ENCODE results near the gene EIF5. TPM values are rescaled to one million over a fixed set of nuclear protein-coding genes. Genes with fewer than 3 reads are reported as not detected.

Gene EIF5
- total RNA-seq (100 to 1,000 TPM; 173 to 261 (median 228) TPM), polyA plus RNA-seq (10 to 100 TPM; 31.9 to 60.0 (median 46.8) TPM)
- long read RNA-seq, donor 1, full-length matches to known transcripts: 26 of 64 reads
- long read RNA-seq, donor 1, partial matches to known transcripts: 38 of 64 reads
- long read RNA-seq, donor 1, other reads (novel, unspliced or antisense): 0 of 64 reads
- long read RNA-seq, donor 2, full-length matches to known transcripts: 22 of 56 reads
- long read RNA-seq, donor 2, partial matches to known transcripts: 34 of 56 reads
- long read RNA-seq, donor 2, other reads (novel, unspliced or antisense): 0 of 56 reads

- WGBS, 5 donors: 0 to 1% (median 0%) methylated on average over 29 to 103 of the region's 103 CpGs
- peak within 1 kb of the TSS; percentile 75 to 96 (median 92) for H3K4me3 ChIP-seq
- H3K27ac ChIP-seq: peak within 1 kb of the TSS; percentile 98 to 100 (median 100)
- peak; percentile 99 for DNase-seq
- H3K9me3 ChIP-seq: no peaks in the 10 kb centered on the region
- intact Hi-C loops (cut with DNase I; ENCODE audit: low total_unique reads): no loop called here
- peaks cover 19 to 75% (median 50%) of the 10 kb centered on the region in 6 donors for H3K4me1 ChIP-seq
- peaks cover 12 to 38% (median 36%) of the 10 kb centered on the region in 6 donors for H3K36me3 ChIP-seq
- TF ChIP-seq POLR2A (IDR thresholded peaks at IDR 0.05) (peak; percentile 95 to 99 (median 96)), CTCF (IDR thresholded peaks at IDR 0.05 in 8 of 11, conservative IDR thresholded peaks at IDR 0.05 in 3 of 11) (peak; percentile 41 to 90 (median 75)), POLR2AphosphoS5 (IDR thresholded peaks at IDR 0.05) (peak; percentile 100)
- H3K27me3 ChIP-seq (replicated peaks in 1 of 7): no peaks in the 10 kb centered on the region
Measured at GRCh38 chr14:103333754-103334643, at the start of gene EIF5. Gene EIF5, plus strand, starts transcription at chr14:103334237. Its CDS starts 1,624 bp downstream, at chr14:103335861.

GRCh38 chr14:103284574-103285467 lies 49.2 kb upstream of the EIF5 start:
- 63 to 83% (median 76%) methylated on average over 9 of the region's 9 CpGs for WGBS, 5 donors
- no peaks in the 10 kb centered on the region for H3K9me3 ChIP-seq
- no peak for TF ChIP-seq POLR2AphosphoS5 (IDR thresholded peaks at IDR 0.05)
- no peak for TF ChIP-seq CTCF (IDR thresholded peaks at IDR 0.05 in 8 of 11, conservative IDR thresholded peaks at IDR 0.05 in 3 of 11)
- no peak for TF ChIP-seq POLR2A (IDR thresholded peaks at IDR 0.05)
- peaks cover 0 to 19% (median 4%) of the 10 kb centered on the region in 6 donors for H3K4me1 ChIP-seq
- no peak overlapping the region for H3K4me3 ChIP-seq
- H3K36me3 ChIP-seq: no peaks in the 10 kb centered on the region
- no peak overlapping the region for H3K27ac ChIP-seq
- intact Hi-C loops (cut with DNase I; ENCODE audit: low total_unique reads): no loop called here
- H3K27me3 ChIP-seq (replicated peaks in 1 of 7): peaks cover 0 to 86% (median 11%) of the 10 kb centered on the region in 7 donors
- DNase-seq: no peak

GRCh38 chr14:103286460-103286859 lies 47.6 kb upstream of the EIF5 start:
- H3K9me3 ChIP-seq: no peaks in the 10 kb centered on the region
- H3K27ac ChIP-seq: no peak overlapping the region
- no peak for DNase-seq
- H3K27me3 ChIP-seq (replicated peaks in 1 of 7): peaks cover 0 to 70% (median 0%) of the 10 kb centered on the region in 7 donors
- peaks cover 0 to 5% (median 0%) of the 10 kb centered on the region in 6 donors for H3K4me1 ChIP-seq
- no peak overlapping the region for H3K4me3 ChIP-seq
- intact Hi-C loops (cut with DNase I; ENCODE audit: low total_unique reads): no loop called here
- 71 to 86% (median 82%) methylated on average over 2 of the region's 2 CpGs for WGBS, 5 donors
- H3K36me3 ChIP-seq: no peaks in the 10 kb centered on the region
- TF ChIP-seq POLR2A (IDR thresholded peaks at IDR 0.05) (no peak), POLR2AphosphoS5 (IDR thresholded peaks at IDR 0.05) (no peak), CTCF (IDR thresholded peaks at IDR 0.05 in 8 of 11, conservative IDR thresholded peaks at IDR 0.05 in 3 of 11) (no peak)
